Gastrocnemius medialis (tissue), 4 donors: ENCODE results near the gene ZG16B.

Experiments
- CTCF ChIP-seq, 5 experiments: fragments of 450-650 bp in 3 of 5; fragments of 200-600 bp in 2 of 5; sonication (generic) in 2 of 5; IDR thresholded peaks in 4 of 5; conservative IDR thresholded peaks in 1 of 5; 1 replicate in 4 of 5; 2 replicates in 1 of 5; pipeline ENCODE4 v1.5.1; 2016 to 2019; ENCODE audit warnings: antibody characterized with exemption in 5 of 5, mild to moderate bottlenecking in 3 of 5, moderate library complexity in 3 of 5
- POLR2A ChIP-seq, 2 donors: fragments of 450-650 bp; IDR thresholded peaks; one replicate each; pipeline ENCODE4 v1.6.1; 2017; ENCODE audit warnings: antibody characterized with exemption in 2 of 2, mild to moderate bottlenecking in 2 of 2, moderate library complexity in 2 of 2

GRCh38 chr16:2831203-2831602 lies 1.1 kb downstream of the ZG16B start:
- no peak for TF ChIP-seq CTCF (IDR thresholded peaks at IDR 0.05 in 4 of 5, conservative IDR thresholded peaks at IDR 0.05 in 1 of 5)
- no peak for TF ChIP-seq POLR2A (IDR thresholded peaks at IDR 0.05)
